OCI-LY3 (cell line): ENCODE measurements around the gene S100A16.

Experiments
- H2AFZ ChIP-seq: fragments of 200-600, 300-600 bp; shearing (Covaris generic); 2 replicates; pipeline ENCODE4 v1.6.0; 2014; ENCODE audit warnings: antibody characterized with exemption, low read depth, low read length
- H3K27ac ChIP-seq: fragments of 200-600, 300-600 bp; sonication (generic); 2 replicates; pipeline ENCODE4 v1.5.1; 2014; ENCODE audit warnings: mild to moderate bottlenecking, low read length, moderate library complexity, mixed read lengths
- H3K27me3 ChIP-seq: fragments of 200-600, 300-600 bp; sonication (generic); 2 replicates; pipeline ENCODE4 v1.6.1; 2014; ENCODE audit warnings: low read depth, low read length, mixed read lengths
- H3K36me3 ChIP-seq: fragments of 200-600, 300-600 bp; sonication (generic); replicated peaks from 2 replicates; pipeline ENCODE3; 2014; ENCODE audit warnings: low read depth, low read length, mixed read lengths
- H3K4me1 ChIP-seq: fragments of 300-600, 200-600 bp; sonication (generic); 2 replicates; pipeline ENCODE4 v1.6.1; 2014; ENCODE audit warnings: low read length, mixed read lengths
- H3K4me2 ChIP-seq: fragments of 200-600, 300-600 bp; sonication (generic); 2 replicates; pipeline ENCODE4 v1.6.1; 2014; ENCODE audit warnings: low read length, mixed read lengths
- H3K4me3 ChIP-seq: fragments of 300-600, 200-600 bp; sonication (generic); 2 replicates; pipeline ENCODE4 v1.5.1; 2014; ENCODE audit warnings: antibody characterized with exemption, mild to moderate bottlenecking, low read length, moderate library complexity
- H3K79me2 ChIP-seq: fragments of 300-600, 200-600 bp; shearing (Covaris generic); 2 replicates; pipeline ENCODE4 v1.6.1; 2014; ENCODE audit warnings: mild to moderate bottlenecking, low read length, mixed read lengths
- H3K9ac ChIP-seq: fragments of 300-600, 200-600 bp; shearing (Covaris generic); 2 replicates; pipeline ENCODE4 v1.6.0; 2014; ENCODE audit warnings: mild to moderate bottlenecking, low read length, moderate library complexity
- H3K9me3 ChIP-seq: fragments of 200-600, 300-600 bp; shearing (Covaris generic); 2 replicates; pipeline ENCODE4 v1.6.1; 2014; ENCODE audit warnings: low read length, mixed read lengths; ENCODE audit not compliant: insufficient read depth
- H4K20me1 ChIP-seq: fragments of 200-600, 300-600 bp; sonication (generic); 2 replicates; pipeline ENCODE4 v1.6.1; 2016; ENCODE audit warnings: low read length, mixed read lengths; ENCODE audit not compliant: insufficient read depth
- CTCF ChIP-seq: fragments of 200-600, 300-600 bp; sonication (generic); IDR thresholded peaks from 2 replicates; pipeline ENCODE4 v1.5.1; 2014; ENCODE audit warnings: antibody characterized with exemption, low read length, low read depth
- EZH2phosphoT487 ChIP-seq: fragments of 200-600 bp; shearing (Covaris generic); IDR thresholded peaks from 2 replicates; pipeline ENCODE4 v1.6.1; 2018; ENCODE audit warnings: antibody characterized with exemption, mixed run types, low read depth

S100A16 gene

GRCh38 chr1:153612111-153612754, 704 bp downstream of the S100A16 start:
- Histone ChIP-seq H4K20me1 (no peaks in the 10 kb centered on the region), H3K27me3 (no peaks in the 10 kb centered on the region), H3K4me3 (no peak overlapping the region), H3K79me2 (no peaks in the 10 kb centered on the region), H3K4me2 (no peak overlapping the region), H3K4me1 (peaks cover 26% of the 10 kb centered on the region), H3K9ac (no peak overlapping the region), H3K9me3 (no peaks in the 10 kb centered on the region), H3K36me3 (no peaks in the 10 kb centered on the region), H2AFZ (no peak overlapping the region), H3K27ac (no peak overlapping the region)
- no peak for TF ChIP-seq EZH2phosphoT487
- no peak for TF ChIP-seq CTCF

GRCh38 chr1:153611356-153611755, 1.6 kb downstream of the S100A16 start:
- H3K9me3 ChIP-seq: no peaks in the 10 kb centered on the region
- H4K20me1 ChIP-seq: no peaks in the 10 kb centered on the region
- no peaks in the 10 kb centered on the region for H3K79me2 ChIP-seq
- H3K4me1 ChIP-seq: peaks cover 26% of the 10 kb centered on the region
- H3K27me3 ChIP-seq: no peaks in the 10 kb centered on the region
- TF ChIP-seq CTCF (no peak), EZH2phosphoT487 (no peak)
- no peak overlapping the region for H3K4me2 ChIP-seq
- no peak overlapping the region for H3K4me3 ChIP-seq
- no peak overlapping the region for H3K9ac ChIP-seq
- H3K36me3 ChIP-seq: no peaks in the 10 kb centered on the region
- no peak overlapping the region for H3K27ac ChIP-seq
- H2AFZ ChIP-seq: no peak overlapping the region

GRCh38 chr1:153610811-153611301, 2.1 kb downstream of the S100A16 start:
- Histone ChIP-seq H4K20me1 (no peaks in the 10 kb centered on the region), H3K27ac (no peak overlapping the region), H2AFZ (no peak overlapping the region), H3K36me3 (no peaks in the 10 kb centered on the region), H3K4me3 (no peak overlapping the region), H3K4me1 (peaks cover 26% of the 10 kb centered on the region), H3K4me2 (no peak overlapping the region), H3K9ac (no peak overlapping the region), H3K79me2 (no peaks in the 10 kb centered on the region), H3K27me3 (no peaks in the 10 kb centered on the region), H3K9me3 (no peaks in the 10 kb centered on the region)
- TF ChIP-seq EZH2phosphoT487 (no peak), CTCF (no peak)

GRCh38 chr1:153610334-153610733, 2.6 kb downstream of the S100A16 start:
- Histone ChIP-seq H3K27ac (no peak overlapping the region), H3K4me2 (no peak overlapping the region), H2AFZ (no peak overlapping the region), H3K9ac (no peak overlapping the region), H3K9me3 (no peaks in the 10 kb centered on the region), H3K79me2 (no peaks in the 10 kb centered on the region), H4K20me1 (no peaks in the 10 kb centered on the region), H3K4me1 (peaks cover 26% of the 10 kb centered on the region), H3K36me3 (no peaks in the 10 kb centered on the region), H3K27me3 (no peaks in the 10 kb centered on the region), H3K4me3 (no peak overlapping the region)
- TF ChIP-seq CTCF (no peak), EZH2phosphoT487 (no peak)
